KMS-11 (cell line): Measurements from ENCODE around the gene SAMHD1.
A peak's percentile ranks its signal among the peaks of the same experiment; 100 is the strongest.
"Not testable (repeated sequence)": the region's sequence is repeated elsewhere in the genome, so short reads cannot be mapped to it uniquely, and the experiment has no call there.

Source experiments
- H2AFZ ChIP-seq: fragments of 200-600 bp; sonication (generic); 2 replicates; pipeline ENCODE4 v1.6.1; 2016; ENCODE audit warnings: antibody characterized with exemption, mixed run types, low read depth
- H3K27ac ChIP-seq: fragments of 200-600 bp; sonication (generic); 2 replicates; pipeline ENCODE4 v1.6.1; 2016; ENCODE audit warnings: mild to moderate bottlenecking, mixed run types
- H3K27me3 ChIP-seq: fragments of 200-600 bp; sonication (generic); 2 replicates; pipeline ENCODE4 v1.6.1; 2017; ENCODE audit warnings: mild to moderate bottlenecking, low read depth, mixed run types, moderate library complexity; ENCODE audit not compliant: insufficient read depth
- H3K36me3 ChIP-seq: fragments of 200-600 bp; sonication (generic); 2 replicates; pipeline ENCODE4 v1.6.1; 2017; ENCODE audit warnings: mild to moderate bottlenecking, mixed run types; ENCODE audit not compliant: insufficient read depth
- H3K4me1 ChIP-seq: fragments of 200-600 bp; sonication (generic); 2 replicates; pipeline ENCODE4 v1.6.1; 2016; ENCODE audit warnings: mild to moderate bottlenecking, low read depth, mixed run types; ENCODE audit not compliant: poor library complexity, severe bottlenecking
- H3K4me2 ChIP-seq: fragments of 200-600 bp; sonication (generic); 2 replicates; pipeline ENCODE4 v1.7.0; 2016; ENCODE audit warnings: mild to moderate bottlenecking, mixed run types
- H3K4me3 ChIP-seq: fragments of 200-600 bp; sonication (generic); IDR thresholded peaks from 2 replicates; pipeline ENCODE4 v1.6.1; 2017; ENCODE audit warnings: low read depth, low read length, mixed read lengths; ENCODE audit not compliant: insufficient read depth
- H3K79me2 ChIP-seq: fragments of 200-600 bp; sonication (generic); 2 replicates; pipeline ENCODE4 v1.6.1; 2016; ENCODE audit warnings: low read depth, mixed run types; ENCODE audit not compliant: insufficient read depth
- H3K9ac ChIP-seq: fragments of 200-600 bp; sonication (generic); 2 replicates; pipeline ENCODE4 v1.6.1; 2016; ENCODE audit warnings: mild to moderate bottlenecking, mixed run types
- H4K20me1 ChIP-seq: fragments of 200-600 bp; sonication (generic); 2 replicates; pipeline ENCODE4 v1.6.1; 2016; ENCODE audit warnings: mild to moderate bottlenecking, mixed run types; ENCODE audit not compliant: insufficient read depth
- CTCF ChIP-seq: fragments of 200-600 bp; sonication (generic); conservative IDR thresholded peaks from 2 replicates; pipeline ENCODE4 v1.6.1; 2017; ENCODE audit warnings: low read depth, mild to moderate bottlenecking, antibody characterized with exemption, low read length, moderate library complexity, mixed read lengths

The SAMHD1 gene

GRCh38 chr20:36951979-36952738, 651 bp upstream of the SAMHD1 start:
- Histone ChIP-seq H4K20me1 (no peaks in the 10 kb centered on the region), H3K4me2 (peak overlapping the region; percentile 93), H3K4me3 (no peak overlapping the region), H3K9ac (peak overlapping the region; percentile 62; the same call in 1 of the 2 replicates), H3K36me3 (no peaks in the 10 kb centered on the region), H2AFZ (peak overlapping the region; percentile 86), H3K27ac (peak overlapping the region; percentile 18; the same call in 1 of the 2 replicates), H3K4me1 (peaks cover 56% of the 10 kb centered on the region), H3K27me3 (no peaks in the 10 kb centered on the region), H3K79me2 (peaks cover 35% of the 10 kb centered on the region)
- no peak for TF ChIP-seq CTCF

- no peak for TF ChIP-seq CTCF
- Histone ChIP-seq H2AFZ (peak overlapping the region; percentile 86), H3K4me2 (peak overlapping the region; percentile 93), H3K27ac (peak overlapping the region; percentile 65; the same call in 1 of the 2 replicates), H4K20me1 (no peaks in the 10 kb centered on the region), H3K27me3 (no peaks in the 10 kb centered on the region), H3K4me1 (peaks cover 65% of the 10 kb centered on the region), H3K36me3 (peaks cover 3% of the 10 kb centered on the region; the same call in 1 of the 2 replicates), H3K79me2 (peaks cover 35% of the 10 kb centered on the region), H3K4me3 (no peak overlapping the region), H3K9ac (peak overlapping the region; percentile 62; the same call in 1 of the 2 replicates)
Observed at GRCh38 chr20:36950414-36951197, 902 bp downstream of the SAMHD1 start.

GRCh38 chr20:36941401-36941835, 10.1 kb downstream of the SAMHD1 start:
- H4K20me1 ChIP-seq, result no peaks in the 10 kb centered on the region
- H3K36me3 ChIP-seq, result peaks cover 1% of the 10 kb centered on the region; the same call in 1 of the 2 replicates
- no peak overlapping the region for H2AFZ ChIP-seq
- no peak overlapping the region for H3K4me2 ChIP-seq
- H3K79me2 ChIP-seq, result no peaks in the 10 kb centered on the region
- H3K9ac ChIP-seq, result no peak overlapping the region
- no peaks in the 10 kb centered on the region for H3K27me3 ChIP-seq
- no peak for TF ChIP-seq CTCF
- H3K4me1 ChIP-seq, result peaks cover 4% of the 10 kb centered on the region
- no peak overlapping the region for H3K27ac ChIP-seq
- no peak overlapping the region for H3K4me3 ChIP-seq

- Histone ChIP-seq H4K20me1 (no peaks in the 10 kb centered on the region), H3K27me3 (no peaks in the 10 kb centered on the region), H3K4me2 (no peak overlapping the region), H3K4me3 (no peak overlapping the region), H3K36me3 (peaks cover 5% of the 10 kb centered on the region; the same call in 1 of the 2 replicates), H3K4me1 (no peaks in the 10 kb centered on the region), H3K9ac (no peak overlapping the region), H3K79me2 (no peaks in the 10 kb centered on the region), H3K27ac (no peak overlapping the region), H2AFZ (no peak overlapping the region)
- TF ChIP-seq CTCF, result no peak
Observed at GRCh38 chr20:36937402-36937770, 14.1 kb downstream of the SAMHD1 start.

GRCh38 chr20:36936761-36937401, 14.6 kb downstream of the SAMHD1 start:
- not testable (repeated sequence) for H4K20me1 ChIP-seq

More at GRCh38 chr20:36936761-36937401, 14.6 kb downstream of the SAMHD1 start:
- not testable (repeated sequence) for H3K79me2 ChIP-seq, H3K27me3 ChIP-seq, H3K4me1 ChIP-seq, H3K9ac ChIP-seq, H3K4me2 ChIP-seq, H3K27ac ChIP-seq, H2AFZ ChIP-seq, H3K4me3 ChIP-seq, H3K36me3 ChIP-seq
